HG03378 (cell line): ENCODE data around the gene FFAR1.
A peak's percentile ranks its signal among the peaks of the same experiment; 100 is the strongest.
"Not testable (repeated sequence)": the region's sequence is repeated elsewhere in the genome, so short reads cannot be mapped to it uniquely, and the experiment has no call there.

ENCODE experiments used
- ATAC-seq: cut with Tn5 transposase; IDR thresholded peaks from one replicate; pipeline ENCODE4 v1.9.1; 2021; ENCODE audit warnings: mild to moderate bottlenecking, moderate library complexity; ENCODE audit not compliant: unreplicated experiment

The FFAR1 gene

GRCh38 chr19:35341006-35341405 lies 6.7 kb upstream of the FFAR1 start:
- no peak for ATAC-seq

- ATAC-seq: no peak
Measured at GRCh38 chr19:35341565-35342225, 6.0 kb upstream of the FFAR1 start.

- ATAC-seq: no peak
Measured at GRCh38 chr19:35342430-35342829, 5.3 kb upstream of the FFAR1 start.

GRCh38 chr19:35344511-35345031 lies 3.1 kb upstream of the FFAR1 start:
- ATAC-seq: no peak

- ATAC-seq: no peak
Measured at GRCh38 chr19:35345671-35346111, 2.0 kb upstream of the FFAR1 start.

GRCh38 chr19:35346193-35347052 lies 1.3 kb upstream of the FFAR1 start:
- no peak for ATAC-seq

- ATAC-seq: no peak
Measured at GRCh38 chr19:35347930-35348298, 212 bp downstream of the FFAR1 start.

GRCh38 chr19:35348911-35349611 lies 1.4 kb downstream of the FFAR1 start:
- ATAC-seq: no peak

GRCh38 chr19:35349614-35350521 lies 2.2 kb downstream of the FFAR1 start:
- ATAC-seq: no peak

GRCh38 chr19:35350591-35350990 lies 2.9 kb downstream of the FFAR1 start:
- ATAC-seq: no peak

- ATAC-seq: no peak
Measured at GRCh38 chr19:35351411-35352176, 3.9 kb downstream of the FFAR1 start.

GRCh38 chr19:35352177-35352447 lies 4.4 kb downstream of the FFAR1 start:
- ATAC-seq: no peak

GRCh38 chr19:35352448-35353304 lies 5.0 kb downstream of the FFAR1 start:
- peak; percentile 41 for ATAC-seq

GRCh38 chr19:35353635-35354034 lies 5.9 kb downstream of the FFAR1 start:
- ATAC-seq: no peak

GRCh38 chr19:35354898-35355297 lies 7.2 kb downstream of the FFAR1 start:
- ATAC-seq: no peak

GRCh38 chr19:35355791-35356460 lies 8.2 kb downstream of the FFAR1 start:
- ATAC-seq: no peak

- ATAC-seq: no peak
Measured at GRCh38 chr19:35357867-35358573, 10.3 kb downstream of the FFAR1 start, which contains the start of gene FFAR3. FFAR3 (plus strand) TSS chr19:35358460; CDS start chr19:35358891, 431 bp downstream.

- ATAC-seq: not testable (repeated sequence)
Measured at GRCh38 chr19:35358834-35359233, 11.1 kb downstream of the FFAR1 start.
